ENCODE measurements around the gene NPTN. TPM values are rescaled to one million over a fixed set of nuclear protein-coding genes. Genes with fewer than 3 reads are reported as not detected.

The NPTN gene
- total RNA-seq, 4 donors from 2014 or later: 132 to 171 (median 147) TPM

DNA sequence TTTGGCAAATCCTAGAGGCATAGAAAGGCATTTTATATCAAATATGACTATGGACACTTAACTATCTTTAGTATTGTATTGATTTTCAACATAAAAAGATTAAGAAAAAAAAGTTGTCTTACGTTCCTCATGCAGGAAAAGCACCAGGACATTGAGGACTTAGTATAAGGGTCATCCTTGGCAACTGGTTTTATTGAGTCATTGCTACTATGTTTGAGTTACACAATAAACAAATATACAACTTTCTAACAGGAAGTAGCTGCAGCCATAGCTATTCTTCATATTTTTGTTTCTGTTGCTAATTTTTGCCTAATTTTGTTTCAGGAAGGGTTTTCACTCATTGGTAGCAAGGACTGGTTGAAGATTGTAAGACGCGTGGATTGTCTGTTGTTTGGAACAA is 93.0 kb downstream of the NPTN start:
- Histone ChIP-seq H3K27ac (no peak overlapping the region), H3K27me3 (no peaks in the 10 kb centered on the region), H3K36me3 (no peaks in the 10 kb centered on the region), H3K9me3 (no peaks in the 10 kb centered on the region), H3K4me3 (no peak overlapping the region), H3K4me1 (no peaks in the 10 kb centered on the region)
- TF ChIP-seq CTCF (IDR thresholded peaks at IDR 0.05) (no peak), EP300 (IDR thresholded peaks at IDR 0.05) (no peak), POLR2A (IDR thresholded peaks at IDR 0.05) (no peak), POLR2AphosphoS5 (IDR thresholded peaks at IDR 0.05) (no peak)
- DNase-seq (ENCODE audit: low spot score in 2 of 2): no peak
- WGBS: 90% methylated on average over 3 of the region's 3 CpGs

DNA sequence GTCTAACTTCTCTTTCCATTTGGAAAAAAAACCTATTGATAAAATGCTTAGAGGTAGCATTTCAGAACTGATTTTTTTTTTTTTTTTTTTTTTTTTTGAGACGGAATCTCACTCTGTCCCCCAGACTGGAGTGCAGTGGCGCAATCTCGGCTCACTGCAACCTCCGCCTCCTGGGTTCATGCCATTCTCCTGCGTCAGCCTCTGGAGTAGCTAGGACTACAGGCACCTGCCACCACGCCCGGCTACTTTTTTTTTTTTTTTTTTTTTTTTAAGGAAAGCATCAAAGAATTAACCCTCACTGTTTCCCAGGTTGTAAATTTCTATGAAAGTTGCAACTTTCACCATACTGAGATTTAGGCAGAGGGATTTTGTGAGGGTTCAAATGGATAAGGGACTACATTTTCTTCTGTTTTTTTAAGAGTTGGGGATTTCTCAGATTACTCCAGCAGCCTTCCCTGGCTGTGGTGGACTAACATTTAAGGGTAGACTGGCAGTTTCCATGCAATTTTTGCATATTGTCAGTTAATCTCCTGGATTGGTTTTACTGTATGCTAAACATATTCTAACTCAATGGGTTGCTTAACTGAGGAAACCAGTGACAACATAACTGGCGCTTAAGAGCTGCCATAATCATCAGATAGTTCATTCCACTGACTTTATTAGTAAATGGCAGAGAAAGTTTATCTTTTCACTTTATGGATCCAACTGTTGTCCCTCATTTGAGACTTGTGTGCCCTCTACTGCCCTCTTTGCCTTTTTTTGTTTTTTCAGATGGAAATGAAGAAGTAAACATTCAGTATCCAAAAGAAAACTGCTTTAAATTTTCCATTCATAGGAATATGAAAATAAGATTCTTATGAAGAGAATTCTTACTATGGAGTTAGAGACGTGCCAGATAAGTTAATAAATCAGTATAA is 93.7 kb downstream of the NPTN start:
- TF ChIP-seq EP300 (IDR thresholded peaks at IDR 0.05) (no peak), POLR2AphosphoS5 (IDR thresholded peaks at IDR 0.05) (no peak), CTCF (IDR thresholded peaks at IDR 0.05) (no peak), POLR2A (IDR thresholded peaks at IDR 0.05) (no peak)
- H3K36me3 ChIP-seq: no peaks in the 10 kb centered on the region
- 62% methylated on average over 9 of the region's 9 CpGs for WGBS
- H3K9me3 ChIP-seq: no peaks in the 10 kb centered on the region
- DNase-seq (ENCODE audit: low spot score in 2 of 2): no peak
- no peak overlapping the region for H3K4me3 ChIP-seq
- no peaks in the 10 kb centered on the region for H3K27me3 ChIP-seq
- no peaks in the 10 kb centered on the region for H3K4me1 ChIP-seq
- H3K27ac ChIP-seq: no peak overlapping the region

DNA sequence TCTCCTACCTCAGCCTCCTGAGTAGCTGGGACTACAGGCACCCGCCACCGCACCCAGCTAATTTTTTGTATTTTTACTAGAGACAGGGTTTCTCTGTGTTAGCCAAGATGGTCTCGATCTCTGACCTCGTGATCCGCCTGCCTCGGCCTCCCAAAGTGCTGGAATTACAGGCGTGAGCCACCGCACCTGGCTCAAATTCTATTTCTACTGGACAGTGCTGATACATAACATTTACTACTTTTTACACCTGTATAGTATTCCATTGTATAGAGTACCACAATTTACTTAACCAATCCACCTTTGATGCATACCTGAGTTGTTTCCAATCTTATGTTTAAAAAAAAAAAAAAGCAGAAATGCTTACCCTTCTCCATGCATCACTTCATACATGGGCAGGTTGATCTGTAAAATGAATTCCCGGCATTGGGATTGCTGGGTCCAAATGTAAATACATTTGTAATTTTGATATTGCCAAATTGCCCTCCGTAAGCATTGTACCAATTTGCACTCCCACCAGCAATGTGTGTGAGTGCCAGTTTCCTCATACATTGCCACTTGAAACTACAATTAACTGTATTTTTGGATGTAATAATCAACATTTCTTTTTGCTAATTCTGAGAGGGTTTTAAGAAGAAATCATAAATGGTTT is 94.5 kb downstream of the NPTN start:
- no peak for DNase-seq (ENCODE audit: low spot score in 2 of 2)
- Histone ChIP-seq H3K4me1 (no peaks in the 10 kb centered on the region), H3K27ac (no peak overlapping the region), H3K36me3 (no peaks in the 10 kb centered on the region), H3K27me3 (no peaks in the 10 kb centered on the region), H3K9me3 (no peaks in the 10 kb centered on the region), H3K4me3 (no peak overlapping the region)
- TF ChIP-seq POLR2A (IDR thresholded peaks at IDR 0.05) (no peak), EP300 (IDR thresholded peaks at IDR 0.05) (no peak), POLR2AphosphoS5 (IDR thresholded peaks at IDR 0.05) (no peak), CTCF (IDR thresholded peaks at IDR 0.05) (no peak)
- WGBS: 96% methylated on average over 10 of the region's 10 CpGs

DNA sequence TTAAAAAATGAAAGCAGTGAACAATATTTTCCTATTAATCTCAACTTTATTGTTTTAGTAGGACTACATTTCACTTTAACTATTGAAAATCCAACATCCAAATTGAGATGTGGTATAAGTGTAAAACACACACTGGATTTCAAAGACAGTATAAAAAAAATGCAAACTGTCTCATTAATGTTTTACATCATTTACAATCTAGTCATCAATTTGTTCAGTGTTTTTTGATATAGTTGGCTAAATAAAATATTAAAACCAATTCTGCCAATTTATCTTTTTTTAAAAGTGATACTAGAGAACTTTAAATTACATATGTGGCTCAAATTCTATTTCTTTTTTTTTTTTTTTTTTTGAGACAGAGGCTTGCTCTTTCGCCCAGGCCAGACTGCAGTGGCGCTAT is 95.1 kb downstream of the NPTN start:
- no peaks in the 10 kb centered on the region for H3K9me3 ChIP-seq
- H3K27ac ChIP-seq: no peak overlapping the region
- H3K4me3 ChIP-seq: no peak overlapping the region
- 98% methylated on average over 2 of the region's 2 CpGs for WGBS
- H3K36me3 ChIP-seq: no peaks in the 10 kb centered on the region
- TF ChIP-seq POLR2AphosphoS5 (IDR thresholded peaks at IDR 0.05) (no peak), POLR2A (IDR thresholded peaks at IDR 0.05) (no peak), EP300 (IDR thresholded peaks at IDR 0.05) (no peak), CTCF (IDR thresholded peaks at IDR 0.05) (no peak)
- DNase-seq (ENCODE audit: low spot score in 2 of 2): no peak
- H3K4me1 ChIP-seq: no peaks in the 10 kb centered on the region
- H3K27me3 ChIP-seq: no peaks in the 10 kb centered on the region

DNA sequence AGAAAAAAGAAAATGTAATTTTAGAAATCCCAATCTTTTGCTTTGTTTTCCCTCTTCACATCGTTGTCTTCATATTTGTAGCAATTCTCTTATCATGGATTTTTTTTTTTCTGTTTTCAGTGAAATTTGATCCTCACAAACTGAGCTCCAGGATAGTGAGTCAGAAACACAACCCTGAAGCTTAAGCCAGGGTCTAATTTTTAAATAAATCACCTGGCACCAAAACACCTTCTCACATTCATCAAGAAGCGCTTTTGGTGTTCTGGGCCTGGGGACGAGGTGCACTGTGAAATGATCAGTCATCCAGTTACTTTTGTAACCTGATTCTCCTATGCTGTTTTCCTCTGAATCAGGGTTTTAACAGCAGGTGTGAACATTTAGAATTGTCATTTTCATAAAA is 102.5 kb downstream of the NPTN start:
- H3K27ac ChIP-seq: no peak overlapping the region
- no peaks in the 10 kb centered on the region for H3K27me3 ChIP-seq
- no peak for DNase-seq (ENCODE audit: low spot score in 2 of 2)
- no peaks in the 10 kb centered on the region for H3K36me3 ChIP-seq
- no peak overlapping the region for H3K4me3 ChIP-seq
- TF ChIP-seq EP300 (IDR thresholded peaks at IDR 0.05) (no peak), CTCF (IDR thresholded peaks at IDR 0.05) (no peak), POLR2AphosphoS5 (IDR thresholded peaks at IDR 0.05) (no peak), POLR2A (IDR thresholded peaks at IDR 0.05) (no peak)
- H3K9me3 ChIP-seq: no peaks in the 10 kb centered on the region
- 61% methylated on average over 3 of the region's 3 CpGs for WGBS
- no peaks in the 10 kb centered on the region for H3K4me1 ChIP-seq
